ENCODE data around the gene KRTAP5-4.
A peak's percentile ranks its signal among the peaks of the same experiment; 100 is the strongest.
"Not testable (repeated sequence)": the region's sequence is repeated elsewhere in the genome, so short reads cannot be mapped to it uniquely, and the experiment has no call there.

KRTAP5-4 gene

GRCh38 chr11:1636291-1636950 is 14.5 kb upstream of the KRTAP5-4 start:
- DNase-seq: no peak

DNA sequence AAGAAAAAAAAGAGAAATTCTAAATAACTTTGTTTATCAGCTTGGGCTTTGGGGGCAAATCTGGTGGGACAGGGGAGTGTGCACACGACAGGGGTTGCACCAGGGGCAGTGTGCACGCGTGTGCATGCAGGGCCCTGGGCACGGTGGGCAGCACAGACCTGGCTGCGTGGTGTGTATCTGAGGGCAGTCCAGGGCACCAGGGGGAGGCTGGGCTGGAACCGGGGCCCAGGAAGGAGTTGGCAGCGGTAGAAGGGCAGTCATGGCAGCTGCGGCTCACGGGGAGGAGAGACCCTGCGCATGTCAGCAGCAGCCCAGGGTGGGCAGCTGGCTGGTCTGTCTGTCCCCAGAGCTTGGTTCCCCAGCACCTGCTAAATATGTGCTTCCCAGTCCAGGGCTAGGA is 11.9 kb upstream of the KRTAP5-4 start:
- DNase-seq: no peak

DNA sequence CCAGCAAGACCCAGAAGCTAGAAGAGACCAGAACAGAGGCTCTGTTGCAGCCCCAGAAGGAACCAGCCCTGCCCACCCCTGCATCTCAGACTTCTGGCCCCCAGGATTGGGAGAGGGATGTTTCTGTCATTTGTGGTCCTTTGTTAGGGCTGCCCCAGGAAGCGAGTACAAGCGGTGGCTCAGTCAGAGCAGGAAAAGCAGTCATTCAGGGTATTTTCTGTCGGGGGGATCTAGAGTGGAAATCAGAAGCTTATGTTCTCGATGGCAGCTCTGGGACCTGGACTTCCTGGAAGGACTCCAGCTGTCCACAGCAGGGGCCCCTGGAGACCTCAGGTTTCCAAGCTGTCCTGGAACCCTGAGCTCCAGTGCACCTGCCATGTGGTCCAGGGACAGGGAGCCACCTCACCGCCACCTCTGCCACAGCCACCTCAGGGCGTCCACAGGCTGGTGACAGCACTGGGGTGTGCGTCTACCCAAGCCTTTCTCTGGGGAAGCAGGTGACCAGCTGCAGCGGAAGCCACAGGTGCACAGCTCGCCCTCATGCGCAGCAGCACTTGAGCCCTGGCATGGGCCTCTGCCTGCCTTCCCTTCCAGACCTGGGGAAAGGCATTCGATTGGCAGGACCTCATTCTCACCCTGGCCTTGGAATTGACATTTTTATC is 10.2 kb upstream of the KRTAP5-4 start:
- DNase-seq: no peak

DNA sequence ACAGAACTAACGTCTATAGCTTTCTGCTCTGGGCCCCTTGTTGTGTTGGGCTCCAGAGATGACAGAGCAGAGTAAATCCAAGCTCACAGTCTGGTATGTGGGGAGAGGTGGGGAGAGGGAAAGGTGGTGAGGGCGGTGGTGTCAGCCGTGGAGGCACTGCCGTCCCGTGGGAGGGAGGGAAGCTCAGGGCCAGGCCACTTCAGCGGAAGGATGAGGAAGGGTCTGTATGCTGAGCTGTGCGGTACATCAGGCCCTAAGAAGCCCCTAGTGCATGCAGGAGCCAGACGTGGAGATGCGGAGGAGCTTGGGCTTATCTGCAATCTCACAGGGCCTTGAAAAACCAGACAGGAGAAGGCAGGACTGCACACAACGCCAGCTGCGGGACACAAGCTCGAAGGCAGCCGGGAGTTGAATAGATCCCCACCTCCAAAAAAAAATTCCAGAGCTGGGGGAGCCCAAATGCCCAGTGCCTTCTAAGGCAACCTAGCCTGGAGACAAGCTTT is 9.2 kb upstream of the KRTAP5-4 start:
- DNase-seq: no peak

DNA sequence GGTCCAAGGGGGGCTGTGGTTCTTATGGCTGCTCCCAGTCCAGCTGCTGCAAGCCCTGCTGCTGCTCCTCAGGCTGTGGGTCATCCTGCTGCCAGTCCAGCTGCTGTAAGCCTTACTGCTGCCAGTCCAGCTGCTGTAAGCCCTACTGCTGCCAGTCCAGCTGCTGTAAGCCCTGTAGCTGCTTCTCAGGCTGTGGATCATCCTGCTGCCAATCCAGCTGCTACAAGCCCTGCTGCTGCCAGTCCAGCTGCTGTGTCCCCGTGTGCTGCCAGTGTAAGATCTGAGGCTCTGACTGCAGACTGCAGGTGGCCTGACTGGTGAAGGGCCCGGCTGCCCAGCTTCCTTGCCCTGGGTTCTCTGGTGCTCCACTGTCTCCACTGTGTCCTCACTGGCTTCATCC is 8.3 kb upstream of the KRTAP5-4 start:
- DNase-seq: no peak

- DNase-seq: no peak
Measured at GRCh38 chr11:1629326-1630185, 7.6 kb upstream of the KRTAP5-4 start, which contains the start of gene KRTAP5-5. TSS of gene KRTAP5-5 (plus strand) at chr11:1629775. CDS start at chr11:1629841, 66 bp downstream.

DNA sequence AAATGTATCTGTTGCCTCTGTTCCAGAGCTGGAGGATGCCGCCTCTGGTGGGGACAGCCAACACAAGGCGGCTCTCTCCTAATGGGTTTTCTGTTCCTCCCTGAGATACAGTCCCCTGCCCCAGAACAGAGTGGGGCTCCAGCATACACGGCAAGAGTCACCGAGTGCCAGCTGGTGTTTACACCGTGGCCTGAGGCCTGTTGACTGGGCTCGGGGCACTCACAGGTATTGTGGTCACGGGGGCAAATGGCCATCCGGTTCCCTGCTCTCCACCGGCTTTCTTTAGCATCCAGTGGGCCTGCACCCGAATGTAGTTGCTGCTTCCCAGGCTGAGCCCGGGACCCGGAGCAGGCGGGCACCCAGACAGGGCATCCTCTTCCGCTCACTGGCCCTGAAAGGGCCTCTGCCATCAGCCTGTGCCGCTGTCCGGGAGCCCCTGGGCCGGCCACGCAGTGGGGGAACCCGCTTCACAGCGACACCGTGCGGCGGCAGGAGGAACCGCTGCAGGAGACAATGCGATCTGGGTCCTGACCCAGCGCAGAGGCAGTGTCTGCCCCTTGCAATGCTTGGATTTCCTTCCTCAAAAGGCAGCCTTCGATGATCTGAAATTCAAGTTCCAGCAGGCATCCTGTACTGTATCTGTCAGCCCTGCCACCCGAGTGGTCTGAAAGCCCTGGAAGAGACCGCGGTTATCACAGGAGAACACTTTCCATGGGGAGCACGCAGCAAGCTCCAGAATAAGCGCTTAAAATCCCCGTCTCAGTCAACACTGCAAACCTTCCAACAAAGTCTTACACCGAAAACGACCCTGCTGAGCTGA is 6.8 kb upstream of the KRTAP5-4 start:
- peak; percentile 36 for DNase-seq

DNA sequence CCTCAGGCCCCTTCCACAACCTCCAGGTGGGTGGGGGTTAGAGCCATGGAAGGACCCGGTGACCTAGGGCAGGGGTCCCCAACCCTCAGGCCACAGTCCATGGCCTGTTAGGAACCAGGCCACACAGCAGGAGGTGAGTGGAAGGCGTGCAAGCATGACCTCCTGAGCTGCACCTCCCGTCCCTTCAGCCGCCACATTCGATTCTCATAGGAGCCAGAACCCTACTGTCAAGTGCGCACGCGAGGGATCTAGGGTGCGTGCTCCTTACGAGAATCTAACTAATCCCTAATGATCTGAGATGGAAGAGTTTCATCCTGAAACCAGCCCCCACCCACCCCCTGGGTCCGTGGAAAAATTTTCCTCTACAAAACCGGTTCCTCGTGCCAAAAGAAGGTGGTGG is 3.6 kb upstream of the KRTAP5-4 start:
- DNase-seq: no peak

DNA sequence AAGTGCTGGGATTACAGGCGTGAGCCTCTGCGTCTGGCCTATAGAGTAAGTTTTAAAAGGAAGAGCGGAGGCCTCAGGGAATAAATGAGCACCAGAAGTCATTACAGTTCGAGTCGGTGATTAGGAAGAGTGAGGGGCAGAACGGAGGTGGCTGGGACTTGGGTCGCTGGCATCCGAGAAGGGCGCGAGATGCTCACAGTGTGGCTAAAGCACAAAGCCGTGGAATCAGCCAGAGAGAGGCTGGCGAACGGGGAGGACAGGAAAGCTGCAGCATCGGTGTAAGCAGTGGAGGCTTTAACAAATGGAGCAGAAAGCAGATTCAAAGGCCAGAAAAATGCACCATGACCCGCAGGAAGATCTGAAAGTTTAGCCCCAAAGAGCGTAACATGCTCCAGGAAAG is 2.7 kb upstream of the KRTAP5-4 start:
- DNase-seq: no peak

DNA sequence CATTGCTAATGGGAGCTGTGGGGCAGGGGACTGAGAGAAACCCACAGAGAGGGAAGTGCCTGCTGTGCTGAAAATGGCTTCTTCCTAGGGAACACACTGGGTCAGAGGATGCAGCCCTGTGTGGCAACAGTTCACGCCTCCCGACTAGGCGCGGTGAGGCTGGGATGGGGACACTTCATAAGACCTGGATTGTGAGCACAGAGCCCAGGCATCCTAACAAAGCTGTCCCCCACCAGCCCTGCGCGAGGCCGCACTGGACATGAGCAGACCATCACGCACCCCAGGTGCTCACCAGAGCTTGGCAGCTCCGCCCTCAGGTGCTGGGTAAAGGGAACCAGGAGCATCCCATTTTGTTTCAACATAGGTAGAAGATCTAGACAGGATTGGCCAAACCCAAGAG is 1.8 kb upstream of the KRTAP5-4 start:
- no peak for DNase-seq

GRCh38 chr11:1619449-1619848 is 2.5 kb downstream of the KRTAP5-4 start:
- no peak for DNase-seq

DNA sequence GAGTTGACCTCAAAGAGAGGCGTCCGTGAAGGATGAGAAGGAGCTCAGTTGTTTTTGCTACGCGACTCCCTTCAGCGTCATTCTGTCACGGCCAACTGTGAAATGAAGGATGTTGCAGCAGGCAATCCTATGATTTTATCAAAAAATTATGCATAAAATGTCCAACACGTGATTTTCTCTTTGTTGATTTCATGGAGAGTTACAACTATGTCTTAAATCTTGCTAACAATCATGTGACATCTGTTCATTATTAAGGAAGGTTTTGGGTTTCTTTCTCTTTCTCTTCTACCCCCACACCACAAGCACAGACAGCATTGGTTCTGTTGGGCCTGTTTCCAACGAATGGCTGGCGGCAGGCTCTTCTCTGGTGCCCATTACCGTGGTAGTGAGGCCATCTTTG is 3.7 kb downstream of the KRTAP5-4 start:
- DNase-seq: no peak

DNA sequence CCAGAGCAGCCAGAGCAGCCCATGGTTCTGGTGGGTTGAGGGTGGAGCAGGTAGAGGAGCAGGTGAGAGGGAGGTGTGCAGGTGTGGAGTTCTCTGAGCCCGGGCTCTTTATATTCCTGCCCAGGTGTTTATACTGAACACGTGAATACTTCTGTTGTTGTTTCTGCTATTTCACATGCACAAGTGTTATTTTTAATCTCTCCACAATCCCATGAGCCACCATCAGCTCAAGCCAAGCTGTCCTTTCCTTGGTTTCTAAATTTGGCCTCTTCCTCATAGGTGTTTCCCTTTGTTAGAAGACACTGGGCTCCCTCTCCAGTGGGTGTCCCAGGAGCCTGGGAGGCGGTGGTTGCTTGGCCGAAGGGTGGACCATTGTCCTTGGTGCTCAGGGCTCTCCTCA is 13.6 kb downstream of the KRTAP5-4 start, which contains the start of gene KRTAP5-3:
KRTAP5-3 (minus strand) TSS at position 101 of the 400 bp plus-strand sequence; CDS start at position 23, 78 bp downstream.
- DNase-seq: no peak

- not testable (repeated sequence) for DNase-seq
Measured at GRCh38 chr11:1607901-1608300, 14.0 kb downstream of the KRTAP5-4 start.

GRCh38 chr11:1607156-1607845 is 14.6 kb downstream of the KRTAP5-4 start:
- DNase-seq: not testable (repeated sequence)

DNA sequence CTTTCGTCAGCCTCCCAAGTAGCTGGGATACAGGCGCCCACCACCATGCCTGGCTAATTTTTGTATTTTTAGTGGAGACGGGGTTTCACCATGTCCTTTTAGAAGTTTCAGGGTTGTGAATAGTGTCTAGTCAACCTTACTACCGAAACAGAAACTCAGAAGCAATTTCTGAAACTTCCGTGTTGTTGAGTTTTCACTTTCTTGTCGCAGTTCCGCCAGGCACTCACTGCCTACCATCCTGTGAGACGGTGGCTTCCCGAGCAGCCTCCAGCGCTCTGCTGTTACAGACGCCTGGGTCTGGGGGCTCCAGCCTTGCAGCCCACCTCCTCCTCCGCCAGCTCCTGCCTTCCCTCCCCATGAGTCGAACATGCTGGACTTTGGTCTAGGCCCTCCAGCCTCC is 16.0 kb downstream of the KRTAP5-4 start:
- DNase-seq: not testable (repeated sequence)

- DNase-seq: no peak
Measured at GRCh38 chr11:1604711-1605110, 17.2 kb downstream of the KRTAP5-4 start.

GRCh38 chr11:1604181-1604580 is 17.8 kb downstream of the KRTAP5-4 start:
- DNase-seq: no peak

DNA sequence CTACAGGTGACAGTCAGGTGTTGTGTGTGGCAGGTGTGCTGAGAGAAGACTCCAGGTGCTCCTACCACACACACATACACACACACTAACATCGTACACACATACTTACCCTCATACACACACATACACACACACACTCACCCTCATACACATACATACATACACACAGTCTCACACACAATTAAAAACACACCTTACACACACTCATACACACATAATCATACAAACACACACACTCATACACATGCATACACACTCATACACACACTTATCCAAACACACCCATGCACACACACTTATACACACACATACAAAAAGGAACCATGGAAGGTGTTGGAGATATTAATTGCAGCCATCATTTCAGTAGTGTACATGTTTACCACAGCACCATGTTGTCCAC is 18.3 kb downstream of the KRTAP5-4 start:
- no peak for DNase-seq

DNA sequence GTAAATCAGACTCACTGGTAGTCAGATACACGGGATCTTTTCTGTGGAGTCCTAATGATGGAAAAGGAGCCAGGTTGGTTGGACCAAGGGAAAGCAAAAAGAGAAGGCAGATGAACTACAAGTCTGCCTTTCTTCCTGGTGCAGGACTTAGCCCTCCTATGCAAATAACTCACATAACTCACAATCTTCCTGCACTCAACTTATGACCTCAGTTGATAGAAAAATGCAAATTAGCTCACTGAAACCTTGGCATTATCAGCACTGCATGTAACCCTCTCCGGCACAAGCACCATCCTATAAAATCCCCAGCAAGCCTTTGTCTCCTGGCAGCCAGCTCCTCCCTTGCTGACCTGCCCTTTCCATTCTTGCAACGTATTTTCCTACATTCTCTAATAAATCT is 20.3 kb downstream of the KRTAP5-4 start:
- not testable (repeated sequence) for DNase-seq

DNA sequence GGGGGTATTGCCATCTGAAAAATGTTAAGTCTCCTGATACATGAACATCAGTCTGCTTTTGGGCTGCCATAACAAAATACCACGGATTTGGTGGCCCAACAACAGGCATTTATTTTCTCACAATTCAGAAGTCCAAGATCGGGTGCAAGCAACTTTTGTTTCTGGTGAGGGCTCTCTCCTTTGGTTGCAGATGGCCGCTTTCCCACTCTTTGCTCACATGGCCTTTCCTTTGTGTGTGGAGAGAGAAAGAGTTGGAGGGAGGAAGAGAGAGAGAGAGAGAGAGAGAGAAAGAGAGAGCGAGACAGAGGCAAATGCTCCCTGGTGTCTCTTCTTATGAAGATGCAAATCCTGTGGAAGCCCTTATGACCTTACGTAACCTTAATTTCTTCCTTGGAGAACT is 21.3 kb downstream of the KRTAP5-4 start:
- no peak for DNase-seq

GRCh38 chr11:1598816-1599215 is 23.1 kb downstream of the KRTAP5-4 start:
- no peak for DNase-seq
